Stimulated activated CD4-positive, alpha-beta T cell treated with anti-CD3 and anti-CD28 coated beads, Interleukin-12 subunit alpha, Interleukin-12 subunit beta, amount 100 ng/mL, for 4 hours (primary cell): ENCODE results near the gene HTRA1.

ENCODE experiments used
- DNase-seq: peaks from one replicate; pipeline ENCODE4 v3.0.0-alpha.2; 2020

HTRA1 gene

GRCh38 chr10:122475100-122475499 lies 13.7 kb downstream of the HTRA1 start:
- no peak for DNase-seq

GRCh38 chr10:122475591-122476332 lies 14.4 kb downstream of the HTRA1 start:
- DNase-seq, result no peak

- DNase-seq, result no peak
Measured at GRCh38 chr10:122476333-122476695, 15.0 kb downstream of the HTRA1 start.

- no peak for DNase-seq
Measured at GRCh38 chr10:122477436-122477835, 16.1 kb downstream of the HTRA1 start.

- DNase-seq, result no peak
Measured at GRCh38 chr10:122478971-122479370, 17.6 kb downstream of the HTRA1 start.

GRCh38 chr10:122480146-122480833 lies 18.9 kb downstream of the HTRA1 start:
- DNase-seq, result no peak

- DNase-seq, result no peak
Measured at GRCh38 chr10:122481296-122482056, 20.1 kb downstream of the HTRA1 start.

- DNase-seq, result no peak
Measured at GRCh38 chr10:122484276-122485060, 23.1 kb downstream of the HTRA1 start.

- no peak for DNase-seq
Measured at GRCh38 chr10:122485670-122486069, 24.3 kb downstream of the HTRA1 start.

GRCh38 chr10:122486406-122487080 lies 25.2 kb downstream of the HTRA1 start:
- no peak for DNase-seq

- no peak for DNase-seq
Measured at GRCh38 chr10:122487174-122487765, 25.9 kb downstream of the HTRA1 start.

GRCh38 chr10:122490268-122490667 lies 28.9 kb downstream of the HTRA1 start:
- no peak for DNase-seq

- no peak for DNase-seq
Measured at GRCh38 chr10:122490786-122491680, 29.7 kb downstream of the HTRA1 start.

GRCh38 chr10:122492006-122492405 lies 30.7 kb downstream of the HTRA1 start:
- DNase-seq, result no peak

- no peak for DNase-seq
Measured at GRCh38 chr10:122492999-122493481, 31.7 kb downstream of the HTRA1 start.

GRCh38 chr10:122493761-122494160 lies 32.4 kb downstream of the HTRA1 start:
- no peak for DNase-seq

- DNase-seq, result no peak
Measured at GRCh38 chr10:122494173-122494820, 32.9 kb downstream of the HTRA1 start.

- DNase-seq, result no peak
Measured at GRCh38 chr10:122494833-122495232, 33.5 kb downstream of the HTRA1 start.

- DNase-seq, result no peak
Measured at GRCh38 chr10:122495406-122496340, 34.3 kb downstream of the HTRA1 start.
